ENCODE results near the gene TNRC18.
"Not testable (repeated sequence)": the region's sequence is repeated elsewhere in the genome, so short reads cannot be mapped to it uniquely, and the experiment has no call there.

TNRC18 gene

GRCh38 chr7:5288560-5288959, 135.1 kb downstream of the TNRC18 start:
- H3K27me3 ChIP-seq (ENCODE audit: low read depth, low read length); H3K9me3 ChIP-seq (ENCODE audit: control insufficient read depth in 1 of 2, low read length in 2 of 2); H3K27ac ChIP-seq (ENCODE audit: low read length); H3K4me3 ChIP-seq (ENCODE audit: low read depth in 1 of 2, low read length in 2 of 2); H3K4me1 ChIP-seq (ENCODE audit: control insufficient read depth in 1 of 2, insufficient read depth in 2 of 2, low read length in 2 of 2); H3K36me3 ChIP-seq (ENCODE audit: control insufficient read depth in 1 of 2, insufficient read depth in 2 of 2, low read length in 2 of 2): not testable (repeated sequence)

DNA sequence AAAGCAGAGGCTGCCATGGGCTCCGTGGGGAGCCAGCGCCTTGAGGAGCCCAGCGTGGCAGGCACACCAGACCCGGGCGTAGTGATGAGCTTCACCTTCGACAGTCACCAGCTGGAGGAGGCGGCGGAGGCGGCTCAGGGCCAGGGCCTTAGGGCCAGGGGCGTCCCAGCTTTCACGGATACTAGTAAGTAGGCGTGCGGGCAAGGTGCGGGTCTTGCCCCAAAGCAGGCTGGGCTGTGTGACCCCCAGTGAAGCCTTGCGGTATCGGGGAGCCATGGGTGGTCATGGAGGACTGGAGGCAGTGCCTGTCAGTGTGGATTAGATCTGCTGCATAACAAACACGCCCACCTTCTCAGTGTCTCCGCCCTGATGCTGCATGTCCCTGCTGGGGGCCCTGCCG, 135.8 kb downstream of the TNRC18 start:
- H3K4me1 ChIP-seq (ENCODE audit: control insufficient read depth in 1 of 2, insufficient read depth in 2 of 2, low read length in 2 of 2) = peaks cover 0 to 5% of the 10 kb centered on the region in 2 donors
- H3K4me3 ChIP-seq (ENCODE audit: low read depth in 1 of 2, low read length in 2 of 2) = no peak overlapping the region
- H3K36me3 ChIP-seq (ENCODE audit: control insufficient read depth in 1 of 2, insufficient read depth in 2 of 2, low read length in 2 of 2) = no peaks in the 10 kb centered on the region
- no peaks in the 10 kb centered on the region for H3K9me3 ChIP-seq (ENCODE audit: control insufficient read depth in 1 of 2, low read length in 2 of 2)
- H3K27ac ChIP-seq (ENCODE audit: low read length) = no peak overlapping the region
- no peaks in the 10 kb centered on the region for H3K27me3 ChIP-seq (ENCODE audit: low read depth, low read length)

DNA sequence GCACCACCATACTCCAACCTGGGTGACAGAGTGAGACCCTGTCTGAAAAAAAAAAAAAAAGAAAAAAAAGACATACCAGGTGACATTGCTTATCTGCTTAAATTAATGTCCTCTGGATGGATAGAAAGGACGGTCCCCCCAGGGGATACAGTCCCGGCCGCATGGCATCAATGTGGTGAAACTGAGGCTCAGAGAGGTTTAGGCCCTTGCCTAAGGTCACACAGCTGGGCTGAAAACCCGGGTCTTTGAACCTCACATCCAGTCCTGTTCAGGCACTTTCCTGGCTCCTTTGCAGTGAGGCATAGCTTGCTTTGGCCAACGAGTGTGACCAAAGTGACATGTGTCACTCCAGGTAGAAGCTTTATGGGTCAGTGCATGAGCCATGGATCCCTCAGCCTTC, 136.3 kb downstream of the TNRC18 start:
- not testable (repeated sequence) for H3K27ac ChIP-seq (ENCODE audit: low read length); H3K36me3 ChIP-seq (ENCODE audit: control insufficient read depth in 1 of 2, insufficient read depth in 2 of 2, low read length in 2 of 2); H3K4me1 ChIP-seq (ENCODE audit: control insufficient read depth in 1 of 2, insufficient read depth in 2 of 2, low read length in 2 of 2); H3K4me3 ChIP-seq (ENCODE audit: low read depth in 1 of 2, low read length in 2 of 2); H3K9me3 ChIP-seq (ENCODE audit: control insufficient read depth in 1 of 2, low read length in 2 of 2); H3K27me3 ChIP-seq (ENCODE audit: low read depth, low read length)

DNA sequence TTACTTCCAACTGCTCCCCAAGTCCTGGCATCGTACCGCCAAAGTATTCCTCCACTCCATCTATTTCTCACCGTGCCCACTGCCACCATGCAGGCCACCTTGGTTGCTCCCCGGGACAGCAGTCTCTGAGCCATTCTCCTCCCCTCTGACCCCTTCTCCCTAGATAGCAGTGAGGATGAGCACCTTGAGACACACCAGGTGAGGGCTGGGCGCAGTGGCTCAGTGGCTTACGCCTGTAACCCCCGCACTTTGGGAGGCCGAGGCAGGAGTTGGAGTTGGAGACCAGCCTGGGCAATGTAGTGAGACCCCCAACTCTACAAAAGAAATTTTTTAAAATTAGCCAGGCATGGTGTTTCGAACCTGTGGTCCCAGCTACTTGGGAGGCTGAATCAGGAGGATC, 136.7 kb downstream of the TNRC18 start:
- Histone ChIP-seq H3K36me3 (ENCODE audit: control insufficient read depth in 1 of 2, insufficient read depth in 2 of 2, low read length in 2 of 2) (no peaks in the 10 kb centered on the region), H3K27ac (ENCODE audit: low read length) (no peak overlapping the region), H3K27me3 (ENCODE audit: low read depth, low read length) (no peaks in the 10 kb centered on the region), H3K4me1 (ENCODE audit: control insufficient read depth in 1 of 2, insufficient read depth in 2 of 2, low read length in 2 of 2) (peaks cover 0 to 5% of the 10 kb centered on the region in 2 donors), H3K4me3 (ENCODE audit: low read depth in 1 of 2, low read length in 2 of 2) (no peak overlapping the region), H3K9me3 (ENCODE audit: control insufficient read depth in 1 of 2, low read length in 2 of 2) (no peaks in the 10 kb centered on the region)

- peaks cover 0 to 5% of the 10 kb centered on the region in 2 donors for H3K4me1 ChIP-seq (ENCODE audit: control insufficient read depth in 1 of 2, insufficient read depth in 2 of 2, low read length in 2 of 2)
- H3K27ac ChIP-seq (ENCODE audit: low read length) = no peak overlapping the region
- H3K36me3 ChIP-seq (ENCODE audit: control insufficient read depth in 1 of 2, insufficient read depth in 2 of 2, low read length in 2 of 2) = no peaks in the 10 kb centered on the region
- no peaks in the 10 kb centered on the region for H3K27me3 ChIP-seq (ENCODE audit: low read depth, low read length)
- no peak overlapping the region for H3K4me3 ChIP-seq (ENCODE audit: low read depth in 1 of 2, low read length in 2 of 2)
- no peaks in the 10 kb centered on the region for H3K9me3 ChIP-seq (ENCODE audit: control insufficient read depth in 1 of 2, low read length in 2 of 2)
These were observed 139.0 kb downstream of the TNRC18 start for GRCh38 chr7:5284304-5285281.

DNA sequence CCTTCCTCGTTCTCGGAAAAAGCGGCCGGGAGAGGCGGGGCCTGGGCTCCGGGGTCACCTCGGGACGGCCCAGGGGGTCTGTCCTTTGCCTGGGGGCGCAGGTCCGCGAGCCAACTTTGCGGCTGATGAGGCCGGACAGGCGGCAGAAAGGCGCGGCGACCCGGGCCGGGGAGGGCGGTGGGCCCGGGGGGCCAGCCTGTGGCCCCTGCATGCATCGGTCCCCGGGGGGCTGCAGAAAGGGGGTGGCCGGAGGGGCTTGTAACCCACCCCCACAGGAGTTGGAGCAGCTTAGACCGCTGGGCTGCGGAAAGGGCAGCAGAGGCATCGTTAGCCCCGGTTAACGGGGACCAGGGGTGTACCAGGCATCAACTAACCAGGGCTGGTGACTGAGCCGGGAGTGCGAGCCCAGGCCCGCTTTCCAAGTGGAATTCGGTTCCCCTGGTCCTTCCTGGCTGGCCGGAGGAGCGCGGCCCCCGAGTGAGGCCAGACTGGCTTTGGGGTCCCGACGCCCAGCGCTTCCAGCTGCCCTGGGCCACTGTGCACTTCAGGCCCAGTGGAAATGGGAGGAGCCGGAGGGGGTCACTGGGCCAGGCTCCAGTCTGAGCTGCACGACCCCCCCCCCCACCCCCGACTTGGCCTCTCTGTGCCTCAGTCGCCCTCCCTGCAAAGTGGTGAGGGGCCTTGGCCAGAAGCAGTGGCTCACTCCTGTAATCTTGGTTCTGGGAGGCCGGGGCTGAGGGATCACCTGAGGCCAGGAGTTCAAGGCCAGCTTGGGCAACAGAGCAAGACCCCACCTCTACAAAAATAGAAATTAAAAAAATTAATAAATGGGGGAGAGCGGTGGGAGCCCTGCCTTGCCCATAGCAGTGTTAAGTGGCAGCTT, 140.0 kb downstream of the TNRC18 start:
- H3K27ac ChIP-seq (ENCODE audit: low read length) = no peak overlapping the region

DNA sequence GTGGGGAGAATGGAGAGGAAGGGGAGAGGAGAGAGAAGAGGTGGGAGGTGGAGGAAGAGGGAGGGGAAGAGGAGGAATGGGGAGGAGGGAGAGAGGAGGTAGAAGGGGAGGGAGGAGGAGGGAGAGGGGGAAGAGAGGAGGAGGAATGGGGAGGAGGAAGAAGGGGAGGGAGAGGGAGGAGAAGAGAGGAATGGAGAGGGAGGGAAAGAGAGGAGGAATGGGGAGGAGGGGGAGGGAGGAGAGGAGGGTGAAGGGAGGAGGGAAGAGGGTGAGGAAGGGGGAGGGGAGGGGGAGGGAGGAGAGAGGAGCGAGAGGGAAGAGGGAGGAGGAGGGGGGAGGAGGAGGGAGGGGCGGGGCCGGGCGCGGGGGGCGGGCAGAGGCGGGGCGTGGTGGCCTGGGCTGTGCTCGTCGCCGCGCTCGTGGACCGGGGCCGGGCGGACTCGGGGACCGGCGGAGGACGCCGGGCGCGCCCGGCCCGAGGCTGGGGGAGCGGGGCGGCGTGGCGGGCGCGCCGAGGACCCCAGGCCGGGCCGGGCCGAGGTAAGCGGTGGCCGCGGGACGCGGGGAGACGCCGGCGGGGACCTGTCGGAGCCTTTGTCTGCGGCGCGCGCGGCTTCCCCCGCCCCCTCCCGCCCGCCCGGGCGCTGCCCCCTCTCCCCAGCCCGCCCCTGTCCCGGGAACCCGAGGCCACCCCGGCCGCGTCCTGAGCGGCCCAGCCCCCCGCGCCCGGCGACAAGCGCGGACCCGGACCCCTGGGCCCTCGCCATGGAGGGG, 140.9 kb downstream of the TNRC18 start, which contains the start of gene SLC29A4:
Gene SLC29A4, plus strand, starts transcription at position 401 of the 774 bp plus-strand sequence. CDS start 4,874 bp downstream, outside the sequence.
- no peaks in the 10 kb centered on the region for H3K27me3 ChIP-seq (ENCODE audit: low read depth, low read length)
- H3K27ac ChIP-seq (ENCODE audit: low read length) = no peak within 1 kb of the TSS
- no peaks in the 10 kb centered on the region for H3K36me3 ChIP-seq (ENCODE audit: control insufficient read depth in 1 of 2, insufficient read depth in 2 of 2, low read length in 2 of 2)
- H3K9me3 ChIP-seq (ENCODE audit: control insufficient read depth in 1 of 2, low read length in 2 of 2) = no peaks in the 10 kb centered on the region
- peaks cover 0 to 5% of the 10 kb centered on the region in 2 donors for H3K4me1 ChIP-seq (ENCODE audit: control insufficient read depth in 1 of 2, insufficient read depth in 2 of 2, low read length in 2 of 2)
- H3K4me3 ChIP-seq (ENCODE audit: low read depth in 1 of 2, low read length in 2 of 2) = peak within 1 kb of the TSS in 1 of 2 donors; percentile 56

More for the DNA sequence above, 140.0 kb downstream of the TNRC18 start:
- Histone ChIP-seq H3K4me3 (ENCODE audit: low read depth in 1 of 2, low read length in 2 of 2) (peak overlapping the region in 1 of 2 donors; percentile 56), H3K9me3 (ENCODE audit: control insufficient read depth in 1 of 2, low read length in 2 of 2) (no peaks in the 10 kb centered on the region), H3K4me1 (ENCODE audit: control insufficient read depth in 1 of 2, insufficient read depth in 2 of 2, low read length in 2 of 2) (peaks cover 0 to 5% of the 10 kb centered on the region in 2 donors), H3K36me3 (ENCODE audit: control insufficient read depth in 1 of 2, insufficient read depth in 2 of 2, low read length in 2 of 2) (no peaks in the 10 kb centered on the region), H3K27me3 (ENCODE audit: low read depth, low read length) (no peaks in the 10 kb centered on the region)

- H3K9me3 ChIP-seq (ENCODE audit: control insufficient read depth in 1 of 2, low read length in 2 of 2); H3K4me1 ChIP-seq (ENCODE audit: control insufficient read depth in 1 of 2, insufficient read depth in 2 of 2, low read length in 2 of 2); H3K4me3 ChIP-seq (ENCODE audit: low read depth in 1 of 2, low read length in 2 of 2); H3K36me3 ChIP-seq (ENCODE audit: control insufficient read depth in 1 of 2, insufficient read depth in 2 of 2, low read length in 2 of 2); H3K27ac ChIP-seq (ENCODE audit: low read length); H3K27me3 ChIP-seq (ENCODE audit: low read depth, low read length): not testable (repeated sequence)
These were observed 141.8 kb downstream of the TNRC18 start for GRCh38 chr7:5281598-5282500.

GRCh38 chr7:5279734-5280133, 143.9 kb downstream of the TNRC18 start:
- Histone ChIP-seq H3K4me3 (ENCODE audit: low read depth in 1 of 2, low read length in 2 of 2) (no peak overlapping the region), H3K36me3 (ENCODE audit: control insufficient read depth in 1 of 2, insufficient read depth in 2 of 2, low read length in 2 of 2) (no peaks in the 10 kb centered on the region), H3K9me3 (ENCODE audit: control insufficient read depth in 1 of 2, low read length in 2 of 2) (no peaks in the 10 kb centered on the region), H3K27me3 (ENCODE audit: low read depth, low read length) (no peaks in the 10 kb centered on the region), H3K27ac (ENCODE audit: low read length) (no peak overlapping the region), H3K4me1 (ENCODE audit: control insufficient read depth in 1 of 2, insufficient read depth in 2 of 2, low read length in 2 of 2) (peaks cover 0 to 14% of the 10 kb centered on the region in 2 donors)

DNA sequence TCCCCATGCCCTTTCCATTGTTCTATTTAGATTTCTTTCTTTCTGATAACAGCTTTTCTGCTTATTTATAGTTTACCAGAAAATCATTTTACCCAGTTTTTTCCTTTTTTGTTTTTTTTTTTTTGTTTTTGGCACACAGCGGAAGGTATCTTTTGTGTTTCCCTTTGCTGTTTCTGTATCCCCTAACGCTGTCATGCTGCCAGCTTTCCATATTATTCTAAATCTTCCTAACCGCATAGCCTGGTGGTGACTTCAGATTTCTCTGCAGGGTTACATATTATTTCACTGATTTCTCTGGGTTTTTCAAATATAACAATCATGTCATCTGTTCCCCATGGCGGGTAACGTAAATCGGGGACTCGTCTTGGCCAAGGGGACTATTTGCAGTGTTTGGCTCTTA, 144.9 kb downstream of the TNRC18 start:
- H3K27ac ChIP-seq (ENCODE audit: low read length) = no peak overlapping the region
- no peaks in the 10 kb centered on the region for H3K27me3 ChIP-seq (ENCODE audit: low read depth, low read length)
- H3K4me1 ChIP-seq (ENCODE audit: control insufficient read depth in 1 of 2, insufficient read depth in 2 of 2, low read length in 2 of 2) = peaks cover 0 to 14% of the 10 kb centered on the region in 2 donors
- no peaks in the 10 kb centered on the region for H3K9me3 ChIP-seq (ENCODE audit: control insufficient read depth in 1 of 2, low read length in 2 of 2)
- H3K4me3 ChIP-seq (ENCODE audit: low read depth in 1 of 2, low read length in 2 of 2) = no peak overlapping the region
- no peaks in the 10 kb centered on the region for H3K36me3 ChIP-seq (ENCODE audit: control insufficient read depth in 1 of 2, insufficient read depth in 2 of 2, low read length in 2 of 2)
